Caki2 (cell line): Measurements from ENCODE around the gene SEMA3C. TPM values are rescaled to one million over a fixed set of nuclear protein-coding genes. Genes with fewer than 3 reads are reported as not detected.

Source experiments
- DNase-seq: peaks from one replicate; pipeline ENCODE4 v3.0.0-alpha.2; 2015; ENCODE audit warnings: low read depth
- in situ Hi-C: cut with HindIII; loops from 2 replicates; pipeline ENCODE4 v1.10.0; 2016; ENCODE audit warnings: low sequenced_read_pairs, low pct_unique_long_range_greater_than_20kb, mixed read lengths
- total RNA-seq: library from RNA; depleted of rRNA; stranded (reverse); fragments of >200 nt; shearing (Covaris generic); gene quantifications from 2 replicates; pipeline ENCODE4 v1.2.3, GENCODE V29; 2014; ENCODE audit warnings: low replicate concordance

The SEMA3C gene
- total RNA-seq, 1 experiment from 2014 or later: 69.8 TPM

- in situ Hi-C loops: loop anchor here (25.0 kb wide), 1 partner anchor 536 kb away; no protein-coding TSS in a partner anchor
- no peak for DNase-seq
These were observed 18.0 kb downstream of the SEMA3C start for GRCh38 chr7:80900583-80901576.

GRCh38 chr7:80896906-80897598, 21.8 kb downstream of the SEMA3C start:
- no peak for DNase-seq
- in situ Hi-C loops: no loop called here

- in situ Hi-C loops: no loop called here
- DNase-seq: no peak
These were observed 23.8 kb downstream of the SEMA3C start for GRCh38 chr7:80895056-80895455.

GRCh38 chr7:80891259-80891544, 27.6 kb downstream of the SEMA3C start:
- DNase-seq: no peak
- in situ Hi-C loops: no loop called here

GRCh38 chr7:80890426-80891258, 28.2 kb downstream of the SEMA3C start:
- no peak for DNase-seq
- in situ Hi-C loops: no loop called here

GRCh38 chr7:80889525-80889924, 29.3 kb downstream of the SEMA3C start:
- DNase-seq: no peak
- in situ Hi-C loops: no loop called here

GRCh38 chr7:80885757-80886156, 33.1 kb downstream of the SEMA3C start:
- in situ Hi-C loops: no loop called here
- no peak for DNase-seq

GRCh38 chr7:80884511-80885195, 34.2 kb downstream of the SEMA3C start:
- no peak for DNase-seq
- in situ Hi-C loops: no loop called here

- in situ Hi-C loops: no loop called here
- peak; percentile 92 for DNase-seq
These were observed 35.5 kb downstream of the SEMA3C start for GRCh38 chr7:80883154-80884025.

GRCh38 chr7:80882213-80882801, 36.5 kb downstream of the SEMA3C start:
- peak; percentile 30 for DNase-seq
- in situ Hi-C loops: no loop called here

GRCh38 chr7:80881351-80881900, 37.4 kb downstream of the SEMA3C start:
- in situ Hi-C loops: no loop called here

GRCh38 chr7:80879849-80880248, 39.0 kb downstream of the SEMA3C start:
- in situ Hi-C loops: no loop called here

More at GRCh38 chr7:80881351-80881900, 37.4 kb downstream of the SEMA3C start:
- DNase-seq: no peak

GRCh38 chr7:80876894-80877414, 41.9 kb downstream of the SEMA3C start:
- peak; percentile 51 for DNase-seq

More at GRCh38 chr7:80879849-80880248, 39.0 kb downstream of the SEMA3C start:
- DNase-seq: no peak

GRCh38 chr7:80875537-80876120, 43.2 kb downstream of the SEMA3C start:
- in situ Hi-C loops: no loop called here

More at GRCh38 chr7:80876894-80877414, 41.9 kb downstream of the SEMA3C start:
- in situ Hi-C loops: no loop called here

GRCh38 chr7:80873140-80873539, 45.7 kb downstream of the SEMA3C start:
- DNase-seq: no peak
- in situ Hi-C loops: no loop called here

More at GRCh38 chr7:80875537-80876120, 43.2 kb downstream of the SEMA3C start:
- no peak for DNase-seq

GRCh38 chr7:80871228-80871627, 47.6 kb downstream of the SEMA3C start:
- DNase-seq: no peak
- in situ Hi-C loops: no loop called here
